NB4 (cell line): Measurements from ENCODE around the gene ARID1B.

Experiments used
- CTCF ChIP-seq: IDR thresholded peaks from one replicate; pipeline ENCODE4 v1.5.1; 2012; ENCODE audit warnings: low read depth, low read length
- POLR2A ChIP-seq: IDR thresholded peaks from 2 replicates; pipeline ENCODE4 v1.6.1; 2011; ENCODE audit warnings: mild to moderate bottlenecking; ENCODE audit not compliant: insufficient read length; ENCODE audit errors: extremely low read depth

- TF ChIP-seq CTCF = no peak
- TF ChIP-seq POLR2A = no peak
These were observed 177.0 kb downstream of the ARID1B start for GRCh38 chr6:156954191-156954590.
